GM12891 (cell line): ENCODE results near the gene CCDC30.

Experiments
- DNase-seq: peaks from one replicate; pipeline ENCODE4 v3.0.0; 2011; ENCODE audit warnings: low spot score; ENCODE audit not compliant: insufficient read length
- FAIRE-seq: peaks from 2 replicates; lab custom pipeline; 2011; peaks lifted over from hg19 to GRCh38; lab: Jason Lieb, UNC
- PAX5 ChIP-seq: IDR thresholded peaks from 2 replicates; pipeline ENCODE4 v1.6.1; 2011; ENCODE audit warnings: low read length, moderate library complexity, mild to moderate bottlenecking; ENCODE audit not compliant: insufficient read depth, severe bottlenecking
- POLR2A ChIP-seq: IDR thresholded peaks from 2 replicates; pipeline ENCODE4 v1.6.1; 2011; ENCODE audit warnings: low read depth, low read length, control low read depth
- POLR2AphosphoS5 ChIP-seq: IDR thresholded peaks from 2 replicates; pipeline ENCODE4 v1.6.1; 2011; ENCODE audit warnings: low read depth, low read length, control low read depth
- POU2F2 ChIP-seq: IDR thresholded peaks from 2 replicates; pipeline ENCODE4 v1.6.1; 2011; ENCODE audit warnings: low read depth, mild to moderate bottlenecking, control low read depth, low read length, moderate library complexity
- SPI1 ChIP-seq: IDR thresholded peaks from 2 replicates; pipeline ENCODE4 v1.6.1; 2011; ENCODE audit warnings: low read depth, low read length, control low read depth
- TAF1 ChIP-seq: IDR thresholded peaks from 2 replicates; pipeline ENCODE4 v1.6.1; 2011; ENCODE audit warnings: low read depth, low read length, control low read depth

CCDC30 gene

GRCh38 chr1:42700006-42700405 is 236.9 kb downstream of the CCDC30 start:
- no peak for DNase-seq

GRCh38 chr1:42703888-42704464 is 240.9 kb downstream of the CCDC30 start:
- no peak for FAIRE-seq
- DNase-seq = no peak

More at GRCh38 chr1:42700006-42700405, 236.9 kb downstream of the CCDC30 start:
- FAIRE-seq = no peak
- TF ChIP-seq POU2F2 (no peak), SPI1 (no peak), POLR2A (no peak), TAF1 (no peak), PAX5 (no peak), POLR2AphosphoS5 (peak; percentile 33; the same call in 1 of the 2 replicates)

More at GRCh38 chr1:42703888-42704464, 240.9 kb downstream of the CCDC30 start:
- TF ChIP-seq POU2F2 = no peak
- peak; percentile 84 for TF ChIP-seq POLR2AphosphoS5
- no peak for TF ChIP-seq TAF1
- TF ChIP-seq POLR2A = peak; percentile 59
- TF ChIP-seq SPI1 = no peak
